Measurements from ENCODE around the gene ARRDC3. TPM values are rescaled to one million over a fixed set of nuclear protein-coding genes. Genes with fewer than 3 reads are reported as not detected.

Gene ARRDC3
- total and polyA plus RNA-seq, 2 of the 8 experiments (the other 6 are each of a cell fraction or from before 2014, with no cell fraction given), result 2.9 to 5.7 TPM

DNA sequence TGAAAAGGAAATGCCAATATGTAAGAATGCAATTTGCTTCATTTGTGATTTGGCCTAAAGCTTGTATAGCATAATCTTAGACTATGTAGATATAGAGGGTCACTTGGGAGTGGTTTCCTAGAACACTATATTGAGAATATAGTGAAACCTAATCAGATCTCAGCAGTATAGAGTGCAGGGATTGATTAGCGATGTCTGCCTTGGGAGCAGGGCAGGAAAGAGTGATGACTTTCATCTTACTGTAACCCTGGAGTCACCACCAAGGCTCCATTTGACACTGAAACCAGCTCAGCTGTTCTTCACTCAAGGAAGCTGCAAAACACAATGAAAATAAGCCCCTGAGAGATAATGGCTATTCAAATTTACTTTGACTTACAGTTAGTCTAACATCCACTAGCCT is 26.2 kb upstream of the ARRDC3 start:
- H2BK120ac ChIP-seq (replicated peaks; ENCODE audit: low read depth, low read length), result no peak overlapping the region
- CTCF ChIA-PET (ENCODE audit: partially characterized antibody), result interaction anchor here (1.0 to 2.2 kb wide), 4 partner anchors 10 to 189 kb away, joined by 3 to 14 read pairs (median 8); no protein-coding TSS in a partner anchor
- no peak overlapping the region for H4K91ac ChIP-seq (replicated peaks; ENCODE audit: insufficient read length, low read length)
- no peak overlapping the region for H2AFZ ChIP-seq (ENCODE audit: low read length)
- no peak overlapping the region for H3K9ac ChIP-seq (replicated peaks in 1 of 4; ENCODE audit: extremely low read depth in 1 of 4, low read depth in 3 of 4, low read length in 3 of 4)
- H2BK20ac ChIP-seq (ENCODE audit: low read length), result no peak overlapping the region
- no peak overlapping the region for H3K4me2 ChIP-seq (ENCODE audit: insufficient read depth in 1 of 2, low read depth in 2 of 2, low read length in 2 of 2)
- no peaks in the 10 kb centered on the region for H3K4me1 ChIP-seq (replicated peaks in 1 of 4; ENCODE audit: control insufficient read depth in 3 of 4, insufficient read depth in 4 of 4, low read length in 3 of 4)
- H3K27ac ChIP-seq (ENCODE audit: low read depth, low read length), result no peak overlapping the region
- H4K20me1 ChIP-seq (replicated peaks in 1 of 2; ENCODE audit: control insufficient read depth in 1 of 2, insufficient read depth in 2 of 2, low read length in 2 of 2), result no peaks in the 10 kb centered on the region
- no peak overlapping the region for H3K14ac ChIP-seq (ENCODE audit: insufficient read length)
- H3K18ac ChIP-seq (ENCODE audit: extremely low read depth, low read length), result no peak overlapping the region
- H3K79me2 ChIP-seq (ENCODE audit: control insufficient read depth in 1 of 2, insufficient read depth in 2 of 2, low read length in 2 of 2), result no peaks in the 10 kb centered on the region
- H2BK12ac ChIP-seq (ENCODE audit: low read depth, low read length), result no peak overlapping the region
- H3K23me2 ChIP-seq (ENCODE audit: low read depth, low read length), result no peaks in the 10 kb centered on the region
- no peak for DNase-seq (ENCODE audit: low read depth in 1 of 2, low spot score in 2 of 2)
- no peak overlapping the region for H3K4me3 ChIP-seq (ENCODE audit: extremely low read depth in 1 of 4, insufficient read depth in 2 of 4, low read depth in 3 of 4, low read length in 4 of 4)
- no peaks in the 10 kb centered on the region for H3K79me1 ChIP-seq (ENCODE audit: low read depth, low read length)
- no peak overlapping the region for H4K5ac ChIP-seq (ENCODE audit: insufficient read length, low read depth, low read length)
- H3K56ac ChIP-seq (replicated peaks; ENCODE audit: insufficient read length, low read depth, low read length), result no peak overlapping the region
- POLR2A ChIA-PET (ENCODE audit: partially characterized antibody), result interaction anchor here (0.9 kb wide), 1 partner anchor 28 kb away, joined by 3 read pairs; no protein-coding TSS in a partner anchor
- no peaks in the 10 kb centered on the region for H3K36me3 ChIP-seq (ENCODE audit: control insufficient read depth in 2 of 4, insufficient read depth in 4 of 4, low read length in 3 of 4)
- H2BK5ac ChIP-seq (ENCODE audit: low read depth, low read length), result no peak overlapping the region
- no peaks in the 10 kb centered on the region for H3K27me3 ChIP-seq (replicated peaks in 1 of 4; ENCODE audit: control insufficient read depth in 3 of 4, extremely low read depth in 1 of 4, insufficient read depth in 3 of 4, low read length in 3 of 4)
- no peaks in the 10 kb centered on the region for H3K9me3 ChIP-seq (ENCODE audit: insufficient read depth in 2 of 2, low read depth in 1 of 2, low read length in 1 of 2)
- WGBS, 2 experiments (ENCODE audit: extremely low coverage in 1 of 2, insufficient coverage in 1 of 2, insufficient read length in 1 of 2, insufficient replicate concordance in 2 of 2, low coverage in 1 of 2, low lambda C conversion rate in 2 of 2, missing lambda C conversion rate in 1 of 2), result 90% methylated on average over 1 of the region's 1 CpG; no CpG with 5 or more reads in 1 of the 2 experiments
- no peak overlapping the region for H3K23ac ChIP-seq (ENCODE audit: insufficient read length)
- no peak overlapping the region for H2BK15ac ChIP-seq (ENCODE audit: low read length)
- H3K4ac ChIP-seq (replicated peaks; ENCODE audit: insufficient read length, low read depth, low read length), result no peak overlapping the region
- no peak overlapping the region for H4K8ac ChIP-seq (ENCODE audit: extremely low read depth, insufficient read depth, low read length)
- no peak for FAIRE-seq
- no peak overlapping the region for H2AK5ac ChIP-seq (ENCODE audit: low read depth, low read length)
- TF ChIP-seq, protein P1, sequence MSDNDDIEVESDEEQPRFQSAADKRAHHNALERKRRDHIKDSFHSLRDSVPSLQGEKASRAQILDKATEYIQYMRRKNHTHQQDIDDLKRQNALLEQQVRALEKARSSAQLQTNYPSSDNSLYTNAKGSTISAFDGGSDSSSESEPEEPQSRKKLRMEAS (IDR thresholded peaks at IDR 0.05), result no peak
- TF ChIP-seq KDM1A (IDR thresholded peaks at IDR 0.05; ENCODE audit: borderline replicate concordance, low read length), result no peak
